ENCODE results near the gene TSPAN9. TPM values are rescaled to one million over a fixed set of nuclear protein-coding genes. Genes with fewer than 3 reads are reported as not detected.

Gene TSPAN9
- total and polyA plus RNA-seq, 2 experiments from 2014 or later = 6.0 to 31.5 TPM

DNA sequence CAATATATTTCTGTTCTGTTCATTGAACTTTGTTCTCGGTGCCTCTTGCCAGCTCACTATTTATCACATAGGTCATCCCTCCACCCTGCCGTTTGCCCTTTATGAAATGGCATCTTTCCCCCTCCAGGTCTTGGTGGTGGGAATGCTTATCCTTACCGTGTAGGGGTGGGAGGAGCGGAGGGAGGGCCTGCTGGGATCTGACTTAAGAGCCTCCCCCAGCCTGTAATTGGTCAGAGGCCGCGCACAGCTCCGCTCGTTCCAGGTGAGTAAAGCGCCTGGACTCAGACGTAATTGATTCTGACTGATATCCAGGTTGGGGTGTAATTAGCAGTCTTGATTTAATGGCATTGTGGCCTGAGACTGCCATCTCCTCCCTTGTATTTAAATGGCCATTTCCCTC, 185.3 kb downstream of the TSPAN9 start:
- no peak overlapping the region for H3K4me3 Mint-ChIP-seq
- Histone ChIP-seq H3K36me3 (ENCODE audit: insufficient read depth) (no peaks in the 10 kb centered on the region), H3K9me2 (ENCODE audit: insufficient read depth) (no peaks in the 10 kb centered on the region), H3K4me2 (no peak overlapping the region), H3K27ac (ENCODE audit: low read depth) (no peak overlapping the region), H3K79me2 (replicated peaks; ENCODE audit: insufficient read depth) (no peaks in the 10 kb centered on the region), H2AFZ (no peak overlapping the region), H3F3A (replicated peaks; ENCODE audit: low read depth) (no peaks in the 10 kb centered on the region), H3K4me3 (no peak overlapping the region), H4K20me1 (replicated peaks; ENCODE audit: insufficient read depth) (no peaks in the 10 kb centered on the region; the same call in 1 of the 2 replicates), H3K4me1 (ENCODE audit: insufficient read depth) (no peaks in the 10 kb centered on the region; the same call in 1 of the 2 replicates), H3K27me3 (ENCODE audit: insufficient read depth) (no peaks in the 10 kb centered on the region)
- TF ChIP-seq, protein P1, sequence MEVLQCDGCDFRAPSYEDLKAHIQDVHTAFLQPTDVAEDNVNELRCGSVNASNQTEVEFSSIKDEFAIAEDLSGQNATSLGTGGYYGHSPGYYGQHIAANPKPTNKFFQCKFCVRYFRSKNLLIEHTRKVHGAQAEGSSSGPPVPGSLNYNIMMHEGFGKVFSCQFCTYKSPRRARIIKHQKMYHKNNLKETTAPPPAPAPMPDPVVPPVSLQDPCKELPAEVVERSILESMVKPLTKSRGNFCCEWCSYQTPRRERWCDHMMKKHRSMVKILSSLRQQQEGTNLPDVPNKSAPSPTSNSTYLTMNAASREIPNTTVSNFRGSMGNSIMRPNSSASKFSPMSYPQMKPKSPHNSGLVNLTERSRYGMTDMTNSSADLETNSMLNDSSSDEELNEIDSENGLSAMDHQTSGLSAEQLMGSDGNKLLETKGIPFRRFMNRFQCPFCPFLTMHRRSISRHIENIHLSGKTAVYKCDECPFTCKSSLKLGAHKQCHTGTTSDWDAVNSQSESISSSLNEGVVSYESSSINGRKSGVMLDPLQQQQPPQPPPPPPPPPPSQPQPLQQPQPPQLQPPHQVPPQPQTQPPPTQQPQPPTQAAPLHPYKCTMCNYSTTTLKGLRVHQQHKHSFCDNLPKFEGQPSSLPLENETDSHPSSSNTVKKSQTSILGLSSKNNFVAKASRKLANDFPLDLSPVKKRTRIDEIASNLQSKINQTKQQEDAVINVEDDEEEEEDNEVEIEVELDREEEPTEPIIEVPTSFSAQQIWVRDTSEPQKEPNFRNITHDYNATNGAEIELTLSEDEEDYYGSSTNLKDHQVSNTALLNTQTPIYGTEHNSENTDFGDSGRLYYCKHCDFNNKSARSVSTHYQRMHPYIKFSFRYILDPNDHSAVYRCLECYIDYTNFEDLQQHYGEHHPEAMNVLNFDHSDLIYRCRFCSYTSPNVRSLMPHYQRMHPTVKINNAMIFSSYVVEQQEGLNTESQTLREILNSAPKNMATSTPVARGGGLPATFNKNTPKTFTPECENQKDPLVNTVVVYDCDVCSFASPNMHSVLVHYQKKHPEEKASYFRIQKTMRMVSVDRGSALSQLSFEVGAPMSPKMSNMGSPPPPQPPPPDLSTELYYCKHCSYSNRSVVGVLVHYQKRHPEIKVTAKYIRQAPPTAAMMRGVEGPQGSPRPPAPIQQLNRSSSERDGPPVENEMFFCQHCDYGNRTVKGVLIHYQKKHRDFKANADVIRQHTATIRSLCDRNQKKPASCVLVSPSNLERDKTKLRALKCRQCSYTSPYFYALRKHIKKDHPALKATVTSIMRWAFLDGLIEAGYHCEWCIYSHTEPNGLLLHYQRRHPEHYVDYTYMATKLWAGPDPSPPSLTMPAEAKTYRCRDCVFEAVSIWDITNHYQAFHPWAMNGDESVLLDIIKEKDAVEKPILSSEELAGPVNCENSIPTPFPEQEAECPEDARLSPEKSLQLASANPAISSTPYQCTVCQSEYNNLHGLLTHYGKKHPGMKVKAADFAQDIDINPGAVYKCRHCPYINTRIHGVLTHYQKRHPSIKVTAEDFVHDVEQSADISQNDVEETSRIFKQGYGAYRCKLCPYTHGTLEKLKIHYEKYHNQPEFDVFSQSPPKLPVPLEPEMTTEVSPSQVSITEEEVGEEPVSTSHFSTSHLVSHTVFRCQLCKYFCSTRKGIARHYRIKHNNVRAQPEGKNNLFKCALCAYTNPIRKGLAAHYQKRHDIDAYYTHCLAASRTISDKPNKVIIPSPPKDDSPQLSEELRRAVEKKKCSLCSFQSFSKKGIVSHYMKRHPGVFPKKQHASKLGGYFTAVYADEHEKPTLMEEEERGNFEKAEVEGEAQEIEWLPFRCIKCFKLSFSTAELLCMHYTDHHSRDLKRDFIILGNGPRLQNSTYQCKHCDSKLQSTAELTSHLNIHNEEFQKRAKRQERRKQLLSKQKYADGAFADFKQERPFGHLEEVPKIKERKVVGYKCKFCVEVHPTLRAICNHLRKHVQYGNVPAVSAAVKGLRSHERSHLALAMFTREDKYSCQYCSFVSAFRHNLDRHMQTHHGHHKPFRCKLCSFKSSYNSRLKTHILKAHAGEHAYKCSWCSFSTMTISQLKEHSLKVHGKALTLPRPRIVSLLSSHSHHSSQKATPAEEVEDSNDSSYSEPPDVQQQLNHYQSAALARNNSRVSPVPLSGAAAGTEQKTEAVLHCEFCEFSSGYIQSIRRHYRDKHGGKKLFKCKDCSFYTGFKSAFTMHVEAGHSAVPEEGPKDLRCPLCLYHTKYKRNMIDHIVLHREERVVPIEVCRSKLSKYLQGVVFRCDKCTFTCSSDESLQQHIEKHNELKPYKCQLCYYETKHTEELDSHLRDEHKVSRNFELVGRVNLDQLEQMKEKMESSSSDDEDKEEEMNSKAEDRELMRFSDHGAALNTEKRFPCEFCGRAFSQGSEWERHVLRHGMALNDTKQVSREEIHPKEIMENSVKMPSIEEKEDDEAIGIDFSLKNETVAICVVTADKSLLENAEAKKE (CRISPR knock-in tag; IDR thresholded peaks at IDR 0.05) = no peak
- TF ChIP-seq JUNB (IDR thresholded peaks at IDR 0.05; ENCODE audit: unreplicated experiment) (no peak), EZH2phosphoT487 (IDR thresholded peaks at IDR 0.05; ENCODE audit: unreplicated experiment) (no peak), EZH2 (IDR thresholded peaks at IDR 0.05; ENCODE audit: low read depth, unreplicated experiment) (no peak), STAT1 (IDR thresholded peaks at IDR 0.05; ENCODE audit: unreplicated experiment) (no peak), POLR2AphosphoS5 (IDR thresholded peaks at IDR 0.05; ENCODE audit: low read depth) (no peak)
- TF ChIP-seq, protein P2, sequence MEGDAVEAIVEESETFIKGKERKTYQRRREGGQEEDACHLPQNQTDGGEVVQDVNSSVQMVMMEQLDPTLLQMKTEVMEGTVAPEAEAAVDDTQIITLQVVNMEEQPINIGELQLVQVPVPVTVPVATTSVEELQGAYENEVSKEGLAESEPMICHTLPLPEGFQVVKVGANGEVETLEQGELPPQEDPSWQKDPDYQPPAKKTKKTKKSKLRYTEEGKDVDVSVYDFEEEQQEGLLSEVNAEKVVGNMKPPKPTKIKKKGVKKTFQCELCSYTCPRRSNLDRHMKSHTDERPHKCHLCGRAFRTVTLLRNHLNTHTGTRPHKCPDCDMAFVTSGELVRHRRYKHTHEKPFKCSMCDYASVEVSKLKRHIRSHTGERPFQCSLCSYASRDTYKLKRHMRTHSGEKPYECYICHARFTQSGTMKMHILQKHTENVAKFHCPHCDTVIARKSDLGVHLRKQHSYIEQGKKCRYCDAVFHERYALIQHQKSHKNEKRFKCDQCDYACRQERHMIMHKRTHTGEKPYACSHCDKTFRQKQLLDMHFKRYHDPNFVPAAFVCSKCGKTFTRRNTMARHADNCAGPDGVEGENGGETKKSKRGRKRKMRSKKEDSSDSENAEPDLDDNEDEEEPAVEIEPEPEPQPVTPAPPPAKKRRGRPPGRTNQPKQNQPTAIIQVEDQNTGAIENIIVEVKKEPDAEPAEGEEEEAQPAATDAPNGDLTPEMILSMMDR (conservative IDR thresholded peaks at IDR 0.05; ENCODE audit: low read depth in 2 of 2) = no peak
- H3K9me3 Mint-ChIP-seq = no peaks in the 10 kb centered on the region
- H3K4me1 Mint-ChIP-seq = peaks cover 16% of the 10 kb centered on the region
- H3K27me3 Mint-ChIP-seq (ENCODE audit: insufficient read depth, low read depth, poor library complexity) = peaks cover 7% of the 10 kb centered on the region
- no peaks in the 10 kb centered on the region for H3K36me3 Mint-ChIP-seq (ENCODE audit: low read depth)
- DNase-seq (ENCODE audit: low spot score) (peak; percentile 49), ATAC-seq (peak; percentile 88)
- peak overlapping the region; percentile 66; the same call in 1 of the 2 replicates for H3K27ac Mint-ChIP-seq
